Measurements from ENCODE around the gene NNAT. TPM values are rescaled to one million over a fixed set of nuclear protein-coding genes. Genes with fewer than 3 reads are reported as not detected.

The NNAT gene
- total RNA-seq, 1 donor from 2014 or later, result not detected

DNA sequence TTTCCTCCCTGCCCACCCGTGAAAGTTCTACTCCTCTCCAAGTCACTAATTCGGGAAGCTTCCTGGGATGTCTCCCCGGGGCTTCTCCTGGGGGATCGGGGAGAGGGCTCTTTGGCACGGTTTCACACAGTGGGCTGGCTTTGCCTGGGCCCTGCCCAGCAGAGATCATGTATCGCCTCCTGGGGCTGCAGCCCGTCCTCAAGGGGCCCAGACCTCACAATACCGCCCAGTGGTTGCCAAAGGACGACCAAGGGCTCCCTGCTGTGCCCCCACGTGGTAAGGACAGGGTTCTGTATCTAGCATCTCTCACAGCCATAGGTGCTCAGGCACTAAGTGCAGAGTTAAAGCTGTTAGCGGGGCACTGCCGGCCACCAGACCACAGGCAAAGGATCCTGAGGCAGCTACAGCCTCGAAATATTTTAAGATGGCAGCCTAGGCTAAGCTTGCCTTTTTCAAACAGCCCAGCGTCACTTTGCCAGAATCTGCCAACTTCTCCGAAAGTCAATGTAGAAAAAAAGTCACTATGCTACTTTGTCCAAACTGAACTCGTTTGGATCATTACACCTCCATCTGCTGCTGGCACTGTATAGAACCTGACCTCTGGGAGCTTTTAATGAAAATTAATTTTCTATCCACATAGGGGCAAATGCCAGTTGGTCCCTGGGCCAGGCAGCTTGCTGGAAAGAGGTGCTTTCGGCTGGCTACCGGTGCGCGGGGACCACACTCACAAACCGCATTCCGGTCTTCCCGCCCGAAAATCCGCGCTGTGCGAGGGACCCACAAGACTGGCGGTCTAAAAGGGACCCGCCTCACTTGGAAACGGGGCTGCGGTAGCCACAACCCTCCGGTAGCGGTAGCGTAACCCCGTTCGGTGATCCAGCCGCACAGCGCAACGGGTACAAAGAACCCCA lies 1.3 kb upstream of the NNAT start:
- intact Hi-C loops (cut with DNase I), result no loop called here
- peak; percentile 53 for DNase-seq
- ATAC-seq (ENCODE audit: poor library complexity), result peak; percentile 50

DNA sequence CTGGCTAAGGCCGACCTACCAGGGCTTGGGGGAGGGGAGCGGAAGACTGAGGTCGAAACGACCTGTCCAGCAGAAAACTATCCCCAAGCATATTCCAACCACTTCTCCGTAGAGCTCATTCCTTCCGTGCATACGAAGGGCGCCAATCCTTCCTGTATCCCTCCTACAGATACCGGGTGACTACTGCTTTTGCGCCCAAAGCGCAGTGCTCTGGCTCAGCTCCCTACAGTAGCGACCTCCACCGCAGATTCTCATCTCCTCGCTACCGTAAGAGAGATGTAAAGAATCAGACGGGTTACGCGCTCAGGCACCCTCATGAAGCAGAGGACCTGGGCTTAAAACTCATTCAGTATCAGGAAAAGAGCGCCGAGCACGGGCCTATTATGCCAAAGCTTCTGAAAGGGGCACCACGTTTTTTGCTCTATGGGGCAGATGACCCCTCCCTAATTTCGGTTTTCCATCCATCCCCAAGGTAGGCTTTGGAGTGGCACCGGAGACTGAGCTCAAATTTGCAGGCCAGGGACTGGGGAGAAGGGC lies 563 bp upstream of the NNAT start:
- DNase-seq, result no peak
- no peak for ATAC-seq (ENCODE audit: poor library complexity)
- intact Hi-C loops (cut with DNase I), result no loop called here

DNA sequence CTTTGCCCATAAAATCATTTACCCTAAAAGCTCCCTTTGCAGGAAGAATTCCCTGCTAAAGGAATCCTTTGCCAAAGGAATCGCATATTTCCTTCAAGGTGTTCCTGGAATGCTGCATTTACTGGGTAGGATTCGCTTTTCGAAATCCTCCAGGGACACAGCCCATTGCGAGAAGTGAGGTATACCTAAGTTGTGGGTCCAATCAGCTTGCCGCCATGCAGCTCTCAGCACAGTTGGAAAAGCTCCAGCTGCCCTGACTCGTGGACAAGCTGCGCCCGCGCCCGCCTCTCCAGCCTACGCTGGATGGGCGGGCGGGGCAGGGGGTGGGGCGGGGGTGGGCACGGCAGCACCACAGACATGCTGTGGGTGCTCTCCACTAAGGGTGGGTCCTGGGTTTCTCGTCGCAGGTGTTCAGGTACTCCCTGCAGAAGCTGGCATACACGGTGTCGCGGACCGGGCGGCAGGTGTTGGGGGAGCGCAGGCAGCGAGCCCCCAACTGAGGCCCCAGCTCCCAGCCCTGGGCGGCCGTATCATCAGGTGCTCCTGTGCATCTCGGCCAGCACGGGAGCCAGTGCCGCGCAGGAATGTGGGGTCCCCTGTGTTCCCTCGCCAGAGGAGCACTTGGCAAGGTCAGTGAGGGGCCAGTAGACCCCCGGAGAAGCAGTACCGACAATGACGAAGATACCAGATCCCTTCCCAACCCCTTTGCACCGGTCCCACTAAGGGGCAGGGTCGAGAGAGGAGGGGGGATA lies 1.4 kb downstream of the NNAT start:
- ATAC-seq (ENCODE audit: poor library complexity), result peak; percentile 66
- intact Hi-C loops (cut with DNase I), result no loop called here
- DNase-seq, result peak; percentile 75

DNA sequence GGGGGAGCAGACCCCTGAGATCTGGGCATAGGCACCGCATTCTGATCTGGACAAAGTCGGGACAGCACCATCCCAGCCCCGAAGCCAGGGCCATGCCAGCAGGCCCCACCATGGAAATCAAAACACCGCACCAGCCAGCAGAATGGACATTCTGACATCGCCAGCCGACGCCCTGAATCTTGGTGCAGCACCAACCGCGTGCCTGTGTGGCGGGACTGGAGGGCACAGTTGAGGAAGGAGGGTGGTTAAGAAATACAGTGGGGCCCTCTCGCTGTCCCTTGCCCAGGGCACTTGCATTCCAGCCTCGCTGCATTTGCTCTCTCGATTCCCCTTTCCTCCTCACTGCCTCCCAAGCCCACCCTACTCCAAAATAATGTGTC lies 2.0 kb downstream of the NNAT start:
- DNase-seq, result peak; percentile 47
- intact Hi-C loops (cut with DNase I), result no loop called here
- no peak for ATAC-seq (ENCODE audit: poor library complexity)

- ATAC-seq (ENCODE audit: poor library complexity) (no peak), DNase-seq (no peak)
- intact Hi-C loops (cut with DNase I), result no loop called here
Measured at GRCh38 chr20:37523911-37524700, 3.1 kb downstream of the NNAT start.

DNA sequence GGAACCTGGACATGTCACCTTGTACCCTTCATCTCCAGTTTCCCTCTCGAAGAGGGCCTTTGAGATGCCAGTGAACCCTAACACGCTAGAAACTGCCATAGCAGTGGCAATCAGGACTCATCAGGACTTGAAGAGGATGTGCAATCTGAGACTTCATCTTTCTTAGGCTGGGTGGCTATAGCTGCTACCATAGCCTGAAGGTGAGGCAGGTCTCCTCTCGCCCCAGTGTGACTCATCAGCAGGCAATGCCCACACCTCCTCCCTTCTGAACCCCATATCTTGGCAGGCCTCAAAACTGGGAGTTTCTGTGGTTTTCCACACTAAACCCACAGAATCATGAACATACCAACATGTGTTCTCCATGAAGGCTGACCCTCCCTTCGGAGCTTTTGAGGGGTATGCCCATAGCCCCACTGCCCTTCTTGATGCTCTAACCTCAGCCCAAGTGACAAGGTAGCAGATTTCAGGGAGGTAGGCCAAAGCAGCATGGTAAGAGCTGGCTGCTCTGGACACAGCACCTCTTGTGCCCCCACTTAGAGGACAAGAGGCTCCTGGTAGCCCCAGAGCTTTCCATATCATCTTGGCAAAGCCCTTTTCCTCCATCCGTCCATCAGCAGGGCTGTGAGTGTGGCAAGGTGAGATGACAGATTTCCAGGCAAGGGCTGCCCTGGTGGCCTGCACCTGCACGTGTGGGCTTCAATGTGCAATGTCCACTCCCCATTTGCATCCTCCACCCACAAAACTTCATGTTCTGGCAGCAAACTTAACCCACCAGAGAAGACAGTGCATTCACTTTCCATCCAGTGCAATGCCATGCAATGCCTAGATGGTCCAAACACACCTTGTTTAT lies 4.0 kb downstream of the NNAT start:
- DNase-seq (no peak), ATAC-seq (ENCODE audit: poor library complexity) (no peak)
- intact Hi-C loops (cut with DNase I), result no loop called here

DNA sequence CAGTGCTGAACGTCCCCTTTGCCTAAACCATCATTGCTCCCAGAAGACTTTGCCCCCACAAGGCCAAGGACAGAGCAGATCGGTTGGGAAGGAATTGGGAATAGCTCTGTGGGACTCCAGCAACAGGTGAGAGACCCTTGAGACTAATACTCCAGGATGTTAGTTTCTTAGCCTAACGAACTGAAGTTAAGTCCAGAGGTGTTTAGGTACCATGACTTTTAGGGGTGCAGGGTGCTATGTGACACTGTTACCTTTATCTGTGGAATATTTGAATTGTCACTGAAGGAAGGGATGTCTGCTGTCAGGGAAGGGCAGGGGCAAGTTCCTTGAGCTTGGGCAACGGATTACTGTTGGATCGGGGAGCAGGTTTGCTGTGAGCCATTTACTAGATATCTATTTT lies 4.8 kb downstream of the NNAT start:
- ATAC-seq (ENCODE audit: poor library complexity), result no peak
- DNase-seq, result no peak
- intact Hi-C loops (cut with DNase I), result no loop called here

- intact Hi-C loops (cut with DNase I), result no loop called here
- DNase-seq (no peak), ATAC-seq (ENCODE audit: poor library complexity) (no peak)
Measured at GRCh38 chr20:37526238-37526838, 5.3 kb downstream of the NNAT start.

- ATAC-seq (ENCODE audit: poor library complexity) (peak; percentile 62), DNase-seq (peak; percentile 46)
- intact Hi-C loops (cut with DNase I), result no loop called here
Measured at GRCh38 chr20:37526839-37527637, 6.0 kb downstream of the NNAT start.

DNA sequence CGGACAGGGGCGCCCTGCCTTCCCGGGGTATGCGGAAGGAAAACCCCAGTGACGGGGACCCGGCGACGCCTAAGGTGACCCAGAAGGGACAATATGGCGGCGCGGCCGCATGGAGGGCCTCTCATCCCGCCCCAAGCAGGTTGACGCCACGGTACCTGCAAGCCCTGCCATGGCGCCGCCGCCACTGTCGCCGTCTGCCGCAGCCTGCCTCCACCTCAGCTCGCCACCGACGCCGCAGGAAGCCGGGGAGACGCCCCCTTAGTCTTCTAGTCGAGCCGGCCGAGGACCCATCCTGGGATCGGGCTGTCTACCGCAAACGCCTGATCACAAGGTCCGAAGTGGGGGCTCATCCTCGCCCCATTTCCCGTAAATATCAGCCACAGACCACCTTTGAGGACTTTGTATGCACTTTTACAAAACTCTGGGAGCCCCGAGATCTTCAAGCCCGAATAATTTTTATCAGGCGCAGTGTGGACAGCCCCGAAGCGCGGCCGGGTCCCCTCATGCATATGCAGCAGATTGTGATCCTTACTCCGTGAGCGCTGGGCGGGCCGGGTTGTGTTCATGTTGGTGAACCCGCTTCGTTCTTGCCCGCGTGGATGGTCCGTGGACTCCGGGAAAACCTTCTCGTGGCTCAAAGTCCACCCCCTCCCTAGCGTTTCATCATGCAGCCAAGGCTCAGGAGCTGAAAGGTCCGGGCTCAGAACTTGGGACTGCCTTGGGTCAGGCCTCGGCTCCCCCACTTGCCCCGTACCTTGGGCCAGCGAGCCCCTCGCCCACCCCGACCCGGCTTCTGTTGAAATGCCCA lies 6.8 kb downstream of the NNAT start, which contains the start of gene BLCAP:
Gene BLCAP (minus strand): TSS at position 239 of the 808 bp plus-strand sequence. CDS start 8,702 bp downstream, outside the sequence.
- ATAC-seq (ENCODE audit: poor library complexity), result peak; percentile 94
- peak; percentile 96 for DNase-seq
- intact Hi-C loops (cut with DNase I), result loop anchor here (2.0 kb wide), 1 partner anchor 257 kb away; no protein-coding TSS in a partner anchor

DNA sequence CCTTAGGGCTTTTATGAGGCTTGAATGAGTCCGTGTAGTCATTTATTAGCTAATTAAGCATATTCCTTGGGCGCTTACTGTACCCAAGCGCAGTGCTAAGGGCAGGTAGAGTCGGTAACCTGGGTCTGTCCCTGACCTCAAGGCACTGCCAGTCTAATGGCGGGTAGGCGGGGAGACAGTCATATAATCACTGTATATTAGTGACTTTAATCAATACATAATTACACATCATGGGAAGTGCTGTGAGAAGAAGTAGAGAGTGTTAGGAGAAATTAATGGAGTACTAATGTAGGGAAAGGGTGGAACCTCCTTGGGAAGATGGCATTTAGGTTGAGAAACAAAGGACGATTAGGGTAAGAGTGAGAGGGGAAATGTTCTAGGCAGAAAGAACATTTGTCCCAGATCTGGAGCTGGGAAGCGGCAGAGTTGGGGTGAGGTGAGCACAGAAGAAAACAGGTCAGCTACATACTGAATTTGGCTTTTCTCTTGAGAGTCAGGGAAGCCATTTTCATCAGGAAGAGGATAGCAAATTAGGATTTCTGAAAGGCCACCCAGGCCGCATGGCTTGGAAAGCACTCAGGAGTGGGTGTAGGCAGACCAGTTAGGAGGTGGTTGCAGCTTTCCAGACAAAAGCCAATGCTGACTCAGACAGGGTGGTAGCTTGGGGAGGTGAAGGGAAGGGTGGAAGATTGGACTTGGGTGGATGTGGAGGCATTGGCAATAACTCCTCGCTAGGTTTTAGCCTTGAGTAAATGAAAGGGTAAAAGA lies 7.6 kb downstream of the NNAT start:
- intact Hi-C loops (cut with DNase I), result loop anchor here (2.0 kb wide), 1 partner anchor 258 kb away; no protein-coding TSS in a partner anchor
- no peak for ATAC-seq (ENCODE audit: poor library complexity)
- no peak for DNase-seq

- no peak for ATAC-seq (ENCODE audit: poor library complexity)
- intact Hi-C loops (cut with DNase I), result loop anchor here (2.0 kb wide), 1 partner anchor 259 kb away; no protein-coding TSS in a partner anchor
- no peak for DNase-seq
Measured at GRCh38 chr20:37529214-37529967, 8.3 kb downstream of the NNAT start.

- ATAC-seq (ENCODE audit: poor library complexity), result no peak
- no peak for DNase-seq
- intact Hi-C loops (cut with DNase I), result loop anchor here (2.0 to 5.0 kb wide), 2 partner anchors 143 to 259 kb away; no protein-coding TSS in a partner anchor
Measured at GRCh38 chr20:37529968-37530600, 9.0 kb downstream of the NNAT start.

- ATAC-seq (ENCODE audit: poor library complexity), result no peak
- no peak for DNase-seq
- intact Hi-C loops (cut with DNase I), result loop anchor here (5.0 kb wide), 1 partner anchor 143 kb away; no protein-coding TSS in a partner anchor
Measured at GRCh38 chr20:37530696-37531095, 9.6 kb downstream of the NNAT start.
